Loucy (cell line): ENCODE measurements around the gene LGALS3.

Experiments
- CTCF ChIP-seq: fragments of 200-600 bp; sonication (generic); conservative IDR thresholded peaks from 2 replicates; pipeline ENCODE4 v1.5.1; 2014; ENCODE audit warnings: mild to moderate bottlenecking, antibody characterized with exemption, low read length
- EZH2phosphoT487 ChIP-seq: fragments of 200-600 bp; IDR thresholded peaks from 2 replicates; pipeline ENCODE4 v1.6.1; 2018; ENCODE audit warnings: antibody characterized with exemption, mild to moderate bottlenecking, moderate library complexity, borderline replicate concordance

- TF ChIP-seq CTCF (no peak), EZH2phosphoT487 (no peak)
Measured at GRCh38 chr14:55097881-55098560, 31.0 kb upstream of the LGALS3 start.
